Neural cell (in vitro differentiated cells): ENCODE results near the gene TCL1B.

Experiments
- CTCF ChIP-seq: fragments of 450-650 bp; IDR thresholded peaks from 2 replicates; pipeline ENCODE4 v1.5.1; 2014; ENCODE audit warnings: antibody characterized with exemption, mild to moderate bottlenecking, moderate library complexity; ENCODE audit not compliant: poor library complexity, severe bottlenecking
- REST ChIP-seq: IDR thresholded peaks from 2 replicates; pipeline ENCODE4 v1.6.1; 2012; ENCODE audit warnings: borderline replicate concordance
- SMC3 ChIP-seq: fragments of 450-650 bp; conservative IDR thresholded peaks from 2 replicates; pipeline ENCODE4 v1.6.1; 2014; ENCODE audit warnings: antibody characterized with exemption, mild to moderate bottlenecking, moderate library complexity; ENCODE audit not compliant: poor library complexity

- no peak for TF ChIP-seq CTCF
- no peak for TF ChIP-seq SMC3
- no peak for TF ChIP-seq REST
Observed at GRCh38 chr14:95652690-95653089, 33.5 kb upstream of the TCL1B start.
